ENCODE results near the gene KCNN3.

- TF ChIP-seq, protein P1, sequence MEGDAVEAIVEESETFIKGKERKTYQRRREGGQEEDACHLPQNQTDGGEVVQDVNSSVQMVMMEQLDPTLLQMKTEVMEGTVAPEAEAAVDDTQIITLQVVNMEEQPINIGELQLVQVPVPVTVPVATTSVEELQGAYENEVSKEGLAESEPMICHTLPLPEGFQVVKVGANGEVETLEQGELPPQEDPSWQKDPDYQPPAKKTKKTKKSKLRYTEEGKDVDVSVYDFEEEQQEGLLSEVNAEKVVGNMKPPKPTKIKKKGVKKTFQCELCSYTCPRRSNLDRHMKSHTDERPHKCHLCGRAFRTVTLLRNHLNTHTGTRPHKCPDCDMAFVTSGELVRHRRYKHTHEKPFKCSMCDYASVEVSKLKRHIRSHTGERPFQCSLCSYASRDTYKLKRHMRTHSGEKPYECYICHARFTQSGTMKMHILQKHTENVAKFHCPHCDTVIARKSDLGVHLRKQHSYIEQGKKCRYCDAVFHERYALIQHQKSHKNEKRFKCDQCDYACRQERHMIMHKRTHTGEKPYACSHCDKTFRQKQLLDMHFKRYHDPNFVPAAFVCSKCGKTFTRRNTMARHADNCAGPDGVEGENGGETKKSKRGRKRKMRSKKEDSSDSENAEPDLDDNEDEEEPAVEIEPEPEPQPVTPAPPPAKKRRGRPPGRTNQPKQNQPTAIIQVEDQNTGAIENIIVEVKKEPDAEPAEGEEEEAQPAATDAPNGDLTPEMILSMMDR (IDR thresholded peaks at IDR 0.05 in 8 of 11, conservative IDR thresholded peaks at IDR 0.05 in 3 of 11) = no peak
- TF ChIP-seq POLR2A (IDR thresholded peaks at IDR 0.05) = no peak
Measured at GRCh38 chr1:154718566-154718965, 151.5 kb downstream of the KCNN3 start.
